Adrenal gland (tissue), 12 donors: ENCODE measurements around the gene SYT6. TPM values are rescaled to one million over a fixed set of nuclear protein-coding genes. Genes with fewer than 3 reads are reported as not detected.
A peak's percentile ranks its signal among the peaks of the same experiment; 100 is the strongest.

ENCODE experiments used
- DNase-seq, 7 donors: peaks; one replicate each; pipeline ENCODE4 v3.0.0-alpha.2; 2019 to 2020
- H3K27ac ChIP-seq, 5 donors: fragments of 200-600 bp; sonication (generic) in 4 of 5; 1 replicate in 3 of 5; 2 replicates in 2 of 5; pipeline versions ENCODE4 v1.5.1 to v1.8.0; 2016 to 2020; ENCODE audit warnings: mild to moderate bottlenecking in 1 of 5
- H3K27me3 ChIP-seq: fragments of 200-600 bp; 2 replicates; pipeline ENCODE4 v1.8.0; 2021
- H3K36me3 ChIP-seq, 2 donors: fragments of 200-600 bp; replicated peaks in 1 of 2; 1 replicate in 1 of 2; 2 replicates in 1 of 2; pipeline versions ENCODE4 v1.5.1 to v1.8.0; 2018 to 2022
- H3K4me1 ChIP-seq, 2 donors: fragments of 200-600 bp; replicated peaks in 1 of 2; 1 replicate in 1 of 2; 2 replicates in 1 of 2; pipeline versions ENCODE4 v1.5.1 to v1.8.0; 2018 to 2021
- H3K4me3 ChIP-seq, 4 donors: fragments of 200-600 bp; sonication (generic) in 3 of 4; one replicate each; pipeline ENCODE4 v1.5.1; 2016 to 2018
- H3K9me3 ChIP-seq, 3 donors: fragments of 200-600 bp; sonication (generic) in 1 of 3; replicated peaks in 1 of 3; 1 replicate in 2 of 3; 2 replicates in 1 of 3; pipeline versions ENCODE4 v1.5.1 to v1.8.0; 2016 to 2021
- CTCF ChIP-seq, 6 experiments: fragments of 450-650 bp in 4 of 6; fragments of 200-600 bp in 2 of 6; sonication (generic) in 1 of 6; IDR thresholded peaks; 1 replicate in 5 of 6; 2 replicates in 1 of 6; pipeline versions ENCODE4 v1.5.1 to v1.8.0; 2016 to 2021; ENCODE audit warnings: antibody characterized with exemption in 6 of 6, mild to moderate bottlenecking in 2 of 6, moderate library complexity in 1 of 6
- POLR2A ChIP-seq, 2 donors: fragments of 450-650 bp; IDR thresholded peaks; one replicate each; pipeline ENCODE4 v1.6.1; 2017; ENCODE audit warnings: antibody characterized with exemption in 2 of 2, mild to moderate bottlenecking in 2 of 2, moderate library complexity in 1 of 2
- WGBS, 4 donors: extraction: QIAGEN DNeasy Blood & Tissue Kit in 2 of 4; methylation state at CpG; one replicate each; pipeline versions ENCODE4 v1.1.5 to v1.1.7; 2013 to 2017; 5-methylcytosine and 5-hydroxymethylcytosine counted together
- intact Hi-C, 2 donors: fragments of 100-400 bp; cut with DNase I; formaldehyde crosslinking; loops; one replicate each; pipeline versions ENCODE4 v1.14.1 to v1.15.0; 2022 to 2023
- polyA plus RNA-seq, 3 donors: library from polyadenylated mRNA; stranded (reverse); fragments of 200-250 nt in 2 of 3; fragments of 350-450 nt in 1 of 3; fragmentation: Illumina TruSeq in 1 of 3; extraction: RNeasy Lipid Tissue Mini Kit (QIAGEN cat#74804) in 1 of 3; gene quantifications; one replicate each; pipeline ENCODE4 v1.2.3, GENCODE V29; 2013 to 2014
- total RNA-seq, 9 donors: library from RNA; depleted of rRNA in 4 of 9; stranded (reverse); fragments of >200 nt in 4 of 9; fragments of 120-200 nt in 1 of 9; fragmentation: NEBNext Ultra II Directional in 1 of 9; extraction: Animal tissue kit (Norgen Biotek cat#: 25700) in 1 of 9; gene quantifications; one replicate each; pipeline versions ENCODE4 v1.1.0 to v1.2.4, GENCODE V29; 2013 to 2023
- donor health status: healthy with polysubstance abuse.
- donor health status: Bipolar disorder and iron deficiency.
- donor health status: DM: yes; HTN: yes; CAD: no.
- donor health status: DM: no; HTN: no; CAD: no.
- donor health status: DM: no; HTN: no; CAD: no.
- donor health status: DM: yes; HTN: yes; CAD: no.

Gene SYT6
- total and polyA plus RNA-seq, 12 donors, result 0.06 to 1.1 (median 0.42) TPM; not detected in 3

- intact Hi-C loops, result no loop called here
- no peak overlapping the region for H3K4me3 ChIP-seq
- no peak for TF ChIP-seq POLR2A (IDR thresholded peaks at IDR 0.05)
- no peak for TF ChIP-seq CTCF (IDR thresholded peaks at IDR 0.05)
- no peaks in the 10 kb centered on the region for H3K9me3 ChIP-seq
- peaks cover 0 to 2% of the 10 kb centered on the region in 2 donors for H3K4me1 ChIP-seq
- H3K36me3 ChIP-seq, result no peaks in the 10 kb centered on the region
- H3K27me3 ChIP-seq, result no peaks in the 10 kb centered on the region
- H3K27ac ChIP-seq, result peak overlapping the region in 3 of 5 donors; percentile 11 to 72 (median 54)
- DNase-seq, result peak in 1 of 7 donors; percentile 4
- WGBS, 4 donors, result 76 to 86% (median 81%) methylated on average over 8 of the region's 8 CpGs
Measured at GRCh38 chr1:114114185-114115094, 39.2 kb downstream of the SYT6 start.

GRCh38 chr1:114113411-114114184, 40.1 kb downstream of the SYT6 start:
- no peaks in the 10 kb centered on the region for H3K36me3 ChIP-seq
- peak overlapping the region in 2 of 5 donors; percentile 54 to 72 for H3K27ac ChIP-seq
- DNase-seq, result peak in 6 of 7 donors; percentile 23 to 56 (median 28)
- H3K4me3 ChIP-seq, result no peak overlapping the region
- no peaks in the 10 kb centered on the region for H3K9me3 ChIP-seq
- no peaks in the 10 kb centered on the region for H3K27me3 ChIP-seq
- intact Hi-C loops, result no loop called here
- WGBS, 4 donors, result 63 to 67% (median 65%) methylated on average over 10 of the region's 10 CpGs
- no peak for TF ChIP-seq CTCF (IDR thresholded peaks at IDR 0.05)
- no peak for TF ChIP-seq POLR2A (IDR thresholded peaks at IDR 0.05)
- peaks cover 0 to 7% of the 10 kb centered on the region in 2 donors for H3K4me1 ChIP-seq

GRCh38 chr1:114112775-114113174, 40.9 kb downstream of the SYT6 start:
- no peak for TF ChIP-seq POLR2A (IDR thresholded peaks at IDR 0.05)
- TF ChIP-seq CTCF (IDR thresholded peaks at IDR 0.05), result no peak
- 67 to 76% (median 72%) methylated on average over 4 of the region's 4 CpGs for WGBS, 4 donors
- intact Hi-C loops, result no loop called here
- DNase-seq, result no peak
- Histone ChIP-seq H3K36me3 (no peaks in the 10 kb centered on the region), H3K27ac (no peak overlapping the region), H3K27me3 (no peaks in the 10 kb centered on the region), H3K4me3 (no peak overlapping the region), H3K9me3 (no peaks in the 10 kb centered on the region), H3K4me1 (peaks cover 0 to 7% of the 10 kb centered on the region in 2 donors)
